ENCODE data around the gene IGSF3.

DNA sequence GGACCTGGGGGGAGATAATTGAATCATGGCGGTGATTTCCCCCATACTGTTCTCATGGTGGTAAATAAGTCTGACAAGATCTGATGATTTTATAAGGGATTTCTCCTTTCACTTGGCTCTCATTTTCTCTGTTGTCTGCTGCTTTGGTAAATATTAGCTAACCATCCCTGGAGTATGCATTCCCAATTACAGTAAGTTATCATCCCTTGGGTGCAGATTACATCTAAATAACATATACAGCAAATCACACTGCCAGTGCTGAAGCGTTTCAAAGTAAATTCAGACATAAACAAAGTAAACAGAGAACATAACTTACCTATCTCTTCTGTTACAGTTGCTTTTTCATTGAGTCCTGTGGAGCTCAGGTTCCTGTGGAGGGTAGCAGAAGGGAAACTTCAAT, 38.6 kb upstream of the IGSF3 start:
- TF ChIP-seq, protein P1, sequence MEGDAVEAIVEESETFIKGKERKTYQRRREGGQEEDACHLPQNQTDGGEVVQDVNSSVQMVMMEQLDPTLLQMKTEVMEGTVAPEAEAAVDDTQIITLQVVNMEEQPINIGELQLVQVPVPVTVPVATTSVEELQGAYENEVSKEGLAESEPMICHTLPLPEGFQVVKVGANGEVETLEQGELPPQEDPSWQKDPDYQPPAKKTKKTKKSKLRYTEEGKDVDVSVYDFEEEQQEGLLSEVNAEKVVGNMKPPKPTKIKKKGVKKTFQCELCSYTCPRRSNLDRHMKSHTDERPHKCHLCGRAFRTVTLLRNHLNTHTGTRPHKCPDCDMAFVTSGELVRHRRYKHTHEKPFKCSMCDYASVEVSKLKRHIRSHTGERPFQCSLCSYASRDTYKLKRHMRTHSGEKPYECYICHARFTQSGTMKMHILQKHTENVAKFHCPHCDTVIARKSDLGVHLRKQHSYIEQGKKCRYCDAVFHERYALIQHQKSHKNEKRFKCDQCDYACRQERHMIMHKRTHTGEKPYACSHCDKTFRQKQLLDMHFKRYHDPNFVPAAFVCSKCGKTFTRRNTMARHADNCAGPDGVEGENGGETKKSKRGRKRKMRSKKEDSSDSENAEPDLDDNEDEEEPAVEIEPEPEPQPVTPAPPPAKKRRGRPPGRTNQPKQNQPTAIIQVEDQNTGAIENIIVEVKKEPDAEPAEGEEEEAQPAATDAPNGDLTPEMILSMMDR (IDR thresholded peaks at IDR 0.05), result no peak
- no peak for TF ChIP-seq POLR2A (IDR thresholded peaks at IDR 0.05)

Data from testis (tissue), 2 donors.